ENCODE results near the gene GNA14.
"Not testable (repeated sequence)": the region's sequence is repeated elsewhere in the genome, so short reads cannot be mapped to it uniquely, and the experiment has no call there.

GNA14 gene

GRCh38 chr9:77648234-77649108, at the start of gene GNA14:
GNA14 (minus strand) TSS chr9:77648322; CDS start chr9:77647793, 529 bp downstream.
- DNase-seq = peak in 1 of 2 donors; percentile 33

GRCh38 chr9:77697238-77697984, 49.3 kb upstream of the GNA14 start:
- DNase-seq = no peak

DNA sequence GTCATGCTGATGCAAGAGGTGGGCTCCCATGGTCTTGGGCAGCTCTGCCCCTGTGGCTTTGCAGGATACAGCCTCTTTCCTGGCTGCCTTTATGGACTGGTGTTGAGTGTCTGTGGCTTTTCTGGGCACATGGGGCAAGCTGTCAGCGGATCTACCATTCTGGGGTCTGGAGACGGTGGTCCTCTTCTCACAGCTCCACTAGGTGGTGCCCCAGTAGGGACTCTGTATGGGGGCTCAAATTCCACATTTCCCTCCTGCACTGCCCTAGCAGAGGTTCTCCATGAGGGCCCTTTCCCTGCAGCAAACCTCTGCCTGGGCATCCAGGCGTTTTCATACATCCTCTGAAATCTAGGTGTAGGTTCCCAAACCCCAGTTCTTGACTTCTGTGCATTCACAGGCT, 42.6 kb upstream of the GNA14 start:
- DNase-seq = not testable (repeated sequence)

DNA sequence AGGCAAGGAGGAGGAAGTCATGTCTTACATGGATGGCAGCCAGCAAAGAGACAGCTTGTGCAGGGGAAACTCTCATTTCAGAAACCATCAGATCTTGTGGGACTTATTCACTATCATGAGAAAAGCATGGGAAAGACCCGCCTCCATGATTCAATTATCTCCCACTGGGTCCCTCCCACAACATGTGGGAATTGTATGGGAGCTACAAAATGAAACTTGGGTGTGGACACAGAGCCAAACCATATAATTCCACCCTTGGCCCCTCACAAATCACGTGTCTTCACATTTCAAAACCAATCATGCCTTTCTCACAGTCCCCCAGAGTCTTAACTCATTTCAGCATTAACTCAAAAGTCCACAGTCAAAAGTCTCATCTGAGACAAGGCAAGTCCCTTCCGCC, 42.0 kb upstream of the GNA14 start:
- not testable (repeated sequence) for DNase-seq

- DNase-seq = not testable (repeated sequence)
Measured at GRCh38 chr9:77687737-77688136, 39.6 kb upstream of the GNA14 start.

- no peak for DNase-seq
Measured at GRCh38 chr9:77680581-77680980, 32.5 kb upstream of the GNA14 start.

GRCh38 chr9:77679661-77680368, 31.7 kb upstream of the GNA14 start:
- no peak for DNase-seq

DNA sequence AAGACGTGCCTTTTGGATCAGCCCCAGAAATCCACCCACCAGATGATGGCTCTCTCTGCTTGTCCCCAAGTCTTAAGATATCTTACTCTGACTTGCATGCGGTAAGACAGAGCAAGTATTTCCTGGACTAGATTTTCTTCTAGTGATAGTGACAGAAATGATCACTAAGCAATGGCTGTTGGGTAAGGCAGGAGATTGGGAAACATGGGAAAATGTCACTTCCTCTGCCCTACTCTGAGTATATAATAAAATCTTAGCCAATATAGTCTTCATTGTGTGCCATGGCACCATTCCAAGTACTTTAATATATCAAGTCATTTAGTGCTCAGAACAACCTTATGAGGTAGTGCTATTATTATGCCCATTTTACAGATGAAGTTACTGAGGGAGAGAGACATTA, 31.0 kb upstream of the GNA14 start:
- no peak for DNase-seq

DNA sequence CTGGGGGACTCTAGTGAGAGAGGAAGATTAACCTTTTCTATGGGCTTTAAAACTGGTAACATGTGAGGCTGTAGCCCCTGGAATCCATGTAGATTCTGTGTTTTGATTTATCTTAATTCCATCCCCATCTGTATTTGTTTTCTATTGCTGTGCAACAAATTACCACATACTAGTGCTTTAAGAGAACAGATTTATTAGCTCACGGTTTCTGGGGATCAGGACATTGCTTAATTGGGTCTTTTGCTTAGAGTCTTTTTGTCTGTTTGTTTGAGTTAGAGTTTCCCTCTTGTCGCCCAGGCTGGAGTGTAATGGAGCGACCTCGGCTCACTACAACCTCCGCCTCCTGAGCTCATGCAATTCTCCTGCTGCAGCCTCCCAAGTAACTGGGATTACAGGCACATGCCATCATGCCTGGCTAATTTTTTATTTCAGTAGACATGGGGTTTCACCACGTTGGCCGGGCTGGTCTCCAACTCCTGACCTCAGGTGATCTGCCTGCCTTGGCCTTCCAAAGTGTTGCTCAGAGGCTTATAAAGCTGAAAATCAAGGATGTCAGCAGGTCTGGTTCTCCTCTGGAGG, 29.9 kb upstream of the GNA14 start:
- no peak for DNase-seq

DNA sequence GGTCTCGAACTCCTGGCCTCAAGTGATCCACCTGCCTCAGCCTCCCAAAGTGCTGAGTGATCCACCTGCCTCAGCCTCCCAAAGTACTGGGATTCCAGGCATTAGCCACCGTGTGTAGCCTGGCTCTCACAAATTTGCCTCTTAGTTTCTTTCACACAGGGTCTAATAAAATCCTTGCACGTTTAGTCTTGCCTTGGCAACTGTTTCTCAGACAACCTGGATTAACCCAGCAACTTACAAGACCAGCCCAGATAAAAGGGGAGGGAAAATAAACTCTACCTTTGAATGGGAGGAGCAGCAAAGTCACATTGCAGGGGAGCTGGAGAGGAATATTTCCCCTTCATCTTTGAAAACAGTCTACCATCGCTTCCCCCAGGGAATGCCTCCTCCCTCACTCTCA, 29.3 kb upstream of the GNA14 start:
- no peak for DNase-seq

GRCh38 chr9:77673941-77674791, 26.0 kb upstream of the GNA14 start:
- no peak for DNase-seq

GRCh38 chr9:77672183-77672582, 24.1 kb upstream of the GNA14 start:
- DNase-seq = no peak

DNA sequence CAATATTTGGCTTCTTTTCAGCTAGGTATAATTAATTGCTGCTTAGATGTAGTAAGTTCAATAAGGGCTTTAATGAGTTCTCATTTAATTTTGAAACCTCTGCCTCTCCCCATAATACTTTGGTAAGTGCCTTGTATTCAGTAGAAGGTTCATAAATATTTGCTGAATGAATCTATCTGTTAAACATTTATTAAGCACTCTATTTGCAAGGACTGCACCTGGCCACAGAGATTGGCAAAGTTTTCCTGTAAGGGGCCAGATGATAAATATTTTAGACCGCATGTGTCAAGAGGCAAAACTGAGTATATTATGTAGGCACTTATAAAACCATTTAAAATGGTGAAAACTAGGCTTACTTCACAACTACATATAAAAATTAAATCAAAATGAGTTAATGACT, 19.0 kb upstream of the GNA14 start:
- no peak for DNase-seq

- DNase-seq = no peak
Measured at GRCh38 chr9:77663754-77664153, 15.6 kb upstream of the GNA14 start.

GRCh38 chr9:77661566-77662085, 13.5 kb upstream of the GNA14 start:
- DNase-seq = no peak

DNA sequence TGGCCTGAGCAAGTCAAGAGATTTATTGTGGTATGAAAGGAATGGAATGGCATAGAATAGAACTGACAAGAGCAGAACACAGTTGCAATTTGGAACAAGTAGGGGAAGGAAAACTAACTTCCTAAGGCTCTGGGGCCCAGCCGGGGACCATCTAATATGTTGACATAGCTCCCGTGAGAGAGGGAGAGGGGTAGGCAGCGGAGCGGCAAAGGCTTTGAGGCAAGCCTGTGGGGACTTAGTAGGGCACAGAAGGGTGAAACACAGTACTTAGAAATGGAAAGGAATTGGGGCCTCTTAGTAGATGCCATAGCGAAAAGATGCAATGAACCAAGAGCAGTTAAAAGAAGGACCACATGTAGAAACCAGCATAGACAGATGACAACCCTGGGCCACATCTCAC, 11.8 kb upstream of the GNA14 start:
- no peak for DNase-seq

DNA sequence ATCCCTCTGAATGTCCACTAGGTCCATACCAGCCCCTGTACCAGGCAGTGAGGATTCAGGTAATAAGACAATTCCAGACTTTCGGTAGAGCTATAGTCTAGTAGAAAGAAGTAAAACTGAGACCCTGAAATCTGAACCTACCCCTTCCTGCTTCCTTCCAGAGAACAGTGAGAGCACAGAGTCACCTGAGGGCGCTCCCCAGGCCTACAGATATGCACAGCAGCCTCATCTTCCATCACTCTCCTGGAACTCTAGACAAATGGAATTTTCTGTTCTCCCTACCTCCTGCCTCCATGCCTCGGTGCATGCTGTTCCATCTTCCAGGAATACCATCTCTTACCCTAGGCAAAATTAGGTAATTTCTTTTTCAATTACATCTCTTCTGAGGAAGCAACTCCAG, 3.1 kb upstream of the GNA14 start:
- DNase-seq = no peak

GRCh38 chr9:77649109-77649812, 1.1 kb upstream of the GNA14 start:
- no peak for DNase-seq

DNA sequence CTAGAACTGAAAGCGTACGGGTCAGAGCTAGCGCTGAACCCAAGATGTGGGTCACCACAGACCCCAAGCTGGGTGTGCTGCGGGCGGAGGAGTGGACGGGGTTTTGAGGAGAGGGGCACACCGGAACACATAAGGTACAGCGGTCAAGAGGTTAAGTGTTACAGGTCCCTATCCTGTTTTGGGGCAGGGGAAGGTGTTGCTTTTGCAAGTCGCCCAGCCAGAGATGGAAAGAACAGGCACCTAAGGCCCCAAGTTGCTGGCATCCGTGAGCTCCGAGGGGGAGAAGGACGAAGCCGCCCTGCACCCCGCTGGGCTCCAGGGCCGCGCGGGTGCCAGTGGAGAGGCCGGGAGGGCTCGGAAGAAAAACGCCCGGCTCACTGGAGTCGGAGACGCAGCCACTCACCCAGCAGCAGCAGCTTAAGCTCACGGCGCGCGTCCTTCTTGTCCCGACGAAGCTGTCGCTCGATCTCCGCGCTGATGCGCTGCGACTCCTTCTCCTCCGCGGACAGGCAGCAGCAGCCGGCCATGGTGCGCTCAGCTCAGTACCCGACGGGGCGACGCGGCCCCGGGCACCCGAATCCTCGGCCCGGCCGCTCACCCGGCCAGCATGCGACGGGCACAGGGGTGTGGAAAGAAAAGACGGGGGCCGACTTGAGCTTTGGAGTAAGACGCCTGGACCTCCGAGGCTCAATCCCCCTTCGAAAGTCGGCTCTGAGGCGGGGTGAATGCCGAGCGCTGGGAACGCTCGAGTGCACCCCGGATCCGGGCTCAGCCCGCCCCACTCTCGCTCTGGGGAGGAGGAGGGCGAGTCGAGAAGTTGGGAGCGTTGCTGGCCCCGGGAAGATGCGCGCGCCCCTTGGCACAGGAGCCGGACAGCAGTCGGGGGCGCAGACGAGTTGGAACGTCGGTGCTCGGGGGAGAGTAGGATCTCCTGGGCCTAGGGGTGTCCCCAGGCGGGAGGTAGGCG, 572 bp downstream of the GNA14 start:
- peak in 1 of 2 donors; percentile 22 for DNase-seq

- no peak for DNase-seq
Measured at GRCh38 chr9:77643871-77644270, 4.3 kb downstream of the GNA14 start.
